GM12878 (cell line): Measurements from ENCODE around the gene KLF11. TPM values are rescaled to one million over a fixed set of nuclear protein-coding genes. Genes with fewer than 3 reads are reported as not detected.

Source experiments
- ATAC-seq: fragments of 200-7000 bp; cut with Tn5 transposase; 3 replicates; pipeline ENCODE4 v1.9.1; 2020; ENCODE audit warnings: mild to moderate bottlenecking, moderate library complexity
- BruUV-seq: library from RNA; stranded (reverse); fragments of 400-500 nt; replicated peaks from 2 replicates; lab custom pipeline; 2021; lab: Mats Ljungman, UMichigan
- CTCF ChIA-PET: fragments of 300-600 bp; sonication (Branson Sonifier 250); formaldehyde crosslinking; extraction: SDS; loops from one replicate; lab custom pipeline; 2021; ENCODE audit warnings: inconsistent platforms; lab: Yijun Ruan, JAX
- POLR2A ChIA-PET: fragments of 350-600 bp; formaldehyde crosslinking; extraction: SDS; loops from one replicate; lab custom pipeline; 2021; ENCODE audit warnings: inconsistent platforms; lab: Charles Lee
- RAD21 ChIA-PET: fragments of 300-600 bp; sonication (Branson Sonifier 250); formaldehyde crosslinking; loops from one replicate; lab custom pipeline; 2023; ENCODE audit warnings: antibody characterized with exemption; ENCODE audit not compliant: unreplicated experiment; lab: Charles Lee
- SMC1A ChIA-PET: fragments of 300-600 bp; sonication (Branson Sonifier 250); formaldehyde crosslinking; loops from one replicate; lab custom pipeline; 2023; ENCODE audit not compliant: unreplicated experiment, uncharacterized antibody; lab: Charles Lee
- DNase-seq: peaks from one replicate; pipeline ENCODE4 v3.0.0-alpha.2; 2011; ENCODE audit warnings: low read depth, low spot score
- FAIRE-seq: peaks from 3 replicates; lab custom pipeline; 2011; peaks lifted over from hg19 to GRCh38; lab: Jason Lieb, UNC
- H2AFZ ChIP-seq: 2 replicates; pipeline ENCODE4 v1.6.0; 2011; ENCODE audit warnings: low read depth, low read length, control low read depth; ENCODE audit not compliant: control insufficient read depth
- H3K27ac ChIP-seq: 2 replicates; pipeline ENCODE4 v1.5.1; 2011; ENCODE audit warnings: control low read depth; ENCODE audit not compliant: control insufficient read depth, insufficient read depth
- H3K27me3 ChIP-seq, 2 experiments: replicated peaks in 1 of 2; 2 replicates each; pipeline versions ENCODE4 v1.6.0 to v1.6.1; 2011; ENCODE audit warnings: low read length in 1 of 2; ENCODE audit not compliant: control insufficient read depth in 2 of 2, insufficient read depth in 2 of 2
- H3K36me3 ChIP-seq, 2 experiments: 2 replicates each; pipeline ENCODE4 v1.5.1; 2011; ENCODE audit warnings: low read length in 1 of 2; ENCODE audit not compliant: control insufficient read depth in 2 of 2, insufficient read depth in 2 of 2
- H3K4me1 ChIP-seq: 2 replicates; pipeline ENCODE4 v1.6.1; 2011; ENCODE audit warnings: mild to moderate bottlenecking, low read length, moderate library complexity, mixed read lengths; ENCODE audit not compliant: control insufficient read depth, insufficient read depth
- H3K4me2 ChIP-seq: 2 replicates; pipeline ENCODE4 v1.6.0; 2011; ENCODE audit warnings: control low read depth; ENCODE audit not compliant: control insufficient read depth, insufficient read depth
- H3K4me3 ChIP-seq: fragments of 200-600 bp; sonication (generic); 2 replicates; pipeline ENCODE4 v1.5.1; 2016
- H3K79me2 ChIP-seq: 2 replicates; pipeline ENCODE4 v1.6.0; 2011; ENCODE audit warnings: low read length; ENCODE audit not compliant: control insufficient read depth, insufficient read depth
- H3K9ac ChIP-seq: 2 replicates; pipeline ENCODE4 v1.8.0; 2011; ENCODE audit warnings: low read length, control low read depth, mixed read lengths; ENCODE audit not compliant: control insufficient read depth, insufficient read depth
- H3K9me3 ChIP-seq: replicated peaks from 3 replicates; pipeline ENCODE4 v1.5.1; 2011; ENCODE audit warnings: mild to moderate bottlenecking, low read length; ENCODE audit not compliant: control insufficient read depth, insufficient read depth
- H4K20me1 ChIP-seq: 2 replicates; pipeline ENCODE4 v1.6.0; 2011; ENCODE audit not compliant: control insufficient read depth, insufficient read depth
- CTCF ChIP-seq, 3 experiments: IDR thresholded peaks in 2 of 3; conservative IDR thresholded peaks in 1 of 3; 2 replicates each; pipeline ENCODE4 v1.5.1; 2011; ENCODE audit warnings: low read depth in 3 of 3, low read length in 3 of 3, mild to moderate bottlenecking in 3 of 3, control low read depth in 2 of 3, moderate library complexity in 2 of 3, inconsistent platforms in 1 of 3, mixed read lengths in 1 of 3; ENCODE audit not compliant: control insufficient read depth in 2 of 3, insufficient read depth in 1 of 3; ENCODE audit errors: extremely low read depth in 1 of 3
- TAF1 ChIP-seq: IDR thresholded peaks from 2 replicates; pipeline ENCODE4 v1.6.1; 2011; ENCODE audit warnings: mild to moderate bottlenecking, low read depth, low read length, borderline replicate concordance
- ZBTB11 ChIP-seq: fragments of 450-650 bp; formaldehyde crosslinking; IDR thresholded peaks from 2 replicates; pipeline ENCODE4 v1.5.0; 2022; ENCODE audit warnings: mild to moderate bottlenecking, missing genetic modification characterization
- WGBS: methylation state at CpG from one replicate; pipeline ENCODE4 v1.1.6; 2016; ENCODE audit warnings: low lambda C conversion rate; ENCODE audit not compliant: insufficient replicate concordance, insufficient coverage; ENCODE audit errors: missing lambda C conversion rate; 5-methylcytosine and 5-hydroxymethylcytosine counted together
- in situ Hi-C: fragments of 300-500 bp; cut with MboI; formaldehyde crosslinking; loops from 9 replicates; pipeline ENCODE4 v1.14.3; 2018; ENCODE audit warnings: mixed read lengths
- intact Hi-C: fragments of 100-400 bp; cut with micrococcal nuclease; formaldehyde crosslinking; loops from one replicate; pipeline ENCODE4 v1.14.2; 2022; ENCODE audit not compliant: unreplicated experiment
- polyA plus RNA-seq, 11 experiments: library from polyadenylated mRNA; depleted of rRNA in 4 of 11; unstranded in 6 of 11; stranded (reverse) in 5 of 11; fragments of >200 nt; fragmentation: Nextera tagmentation in 4 of 11; fragmentation: Illumina TruSeq in 1 of 11; extraction: Ambion mirVana in 4 of 11; extraction: Trizol in 1 of 11; gene quantifications; 1 replicate in 1 of 11; 2 replicates in 10 of 11; pipeline versions ENCODE4 v1.2.1 to v1.2.3, GENCODE V29; 2011 to 2016; ENCODE audit warnings: inconsistent platforms in 2 of 11, missing spikeins in 2 of 11, low read depth in 1 of 11
- total RNA-seq, 4 experiments: library from RNA; depleted of rRNA in 3 of 4; stranded (reverse); fragments of >200 nt in 3 of 4; fragmentation: Illumina TruSeq in 1 of 4; extraction: Trizol in 1 of 4; gene quantifications; 2 replicates each; pipeline versions ENCODE4 v1.2.1 to v1.2.3, GENCODE V29; 2013 to 2021

Gene KLF11
- total and polyA plus RNA-seq, 10 of the 15 experiments (the other 5 are each of a cell fraction or from before 2014, with no cell fraction given): 0.03 to 0.54 (median 0.14) TPM; not detected in 1

- FAIRE-seq: no peak
- Histone ChIP-seq H3K4me3 (no peak overlapping the region), H3K27ac (no peak overlapping the region), H3K4me1 (no peaks in the 10 kb centered on the region), H3K9me3 (no peaks in the 10 kb centered on the region), H3K27me3 (no peaks in the 10 kb centered on the region; a peak in 3 of 4 replicates), H4K20me1 (no peaks in the 10 kb centered on the region), H3K79me2 (no peaks in the 10 kb centered on the region), H3K4me2 (no peak overlapping the region), H2AFZ (no peak overlapping the region), H3K9ac (no peak overlapping the region), H3K36me3 (no peaks in the 10 kb centered on the region)
- BruUV-seq: no TSS peak
- 0 out of 3 replicates have a peak, but pooled peaks have one; percentile 18 for ATAC-seq
- WGBS: 59% methylated on average over 10 of the region's 10 CpGs
- TF ChIP-seq ZBTB11 (no peak), TAF1 (no peak), CTCF (IDR thresholded peaks at IDR 0.05 in 2 of 3, conservative IDR thresholded peaks at IDR 0.05 in 1 of 3; ENCODE audit: control insufficient read depth in 2 of 3, extremely low read depth in 1 of 3, insufficient read depth in 1 of 3, low read depth in 3 of 3, low read length in 3 of 3) (peak in 1 of 3 experiments; percentile 16; a peak in 1 of 6 replicates)
- SMC1A ChIA-PET: interaction anchor here (1.2 kb wide), 1 partner anchor 39 kb away, joined by 4 read pairs; no protein-coding TSS in a partner anchor
- RAD21 ChIA-PET: no interaction called here
- CTCF ChIA-PET: interaction anchor here (2.0 kb wide), 1 partner anchor 208 kb away, joined by 8 read pairs; no protein-coding TSS in a partner anchor
- intact Hi-C loops (no loop called here), in situ Hi-C loops (no loop called here)
- no peak for DNase-seq
- POLR2A ChIA-PET: no interaction called here
These were observed 20.2 kb upstream of the KLF11 start for GRCh38 chr2:10022966-10023662.
